HG02943 (cell line): ENCODE results near the gene FBXL7.

Experiments
- ATAC-seq: cut with Tn5 transposase; IDR thresholded peaks from one replicate; pipeline ENCODE4 v1.9.1; 2021; ENCODE audit warnings: mild to moderate bottlenecking, low read depth, moderate library complexity; ENCODE audit not compliant: unreplicated experiment

FBXL7 gene

GRCh38 chr5:15794052-15794985 is 294.3 kb downstream of the FBXL7 start:
- ATAC-seq, result no peak

GRCh38 chr5:15796096-15796495 is 296.1 kb downstream of the FBXL7 start:
- ATAC-seq, result no peak

- ATAC-seq, result no peak
Observed at GRCh38 chr5:15796557-15796956, 296.6 kb downstream of the FBXL7 start.

GRCh38 chr5:15797116-15797515 is 297.1 kb downstream of the FBXL7 start:
- ATAC-seq, result no peak

GRCh38 chr5:15798006-15798405 is 298.0 kb downstream of the FBXL7 start:
- ATAC-seq, result no peak

- no peak for ATAC-seq
Observed at GRCh38 chr5:15799014-15799413, 299.0 kb downstream of the FBXL7 start.

- ATAC-seq, result no peak
Observed at GRCh38 chr5:15799612-15800011, 299.6 kb downstream of the FBXL7 start.

- no peak for ATAC-seq
Observed at GRCh38 chr5:15803280-15803679, 303.3 kb downstream of the FBXL7 start.

GRCh38 chr5:15806613-15807012 is 306.6 kb downstream of the FBXL7 start:
- ATAC-seq, result no peak

GRCh38 chr5:15807248-15807647 is 307.3 kb downstream of the FBXL7 start:
- no peak for ATAC-seq

GRCh38 chr5:15807871-15808270 is 307.9 kb downstream of the FBXL7 start:
- ATAC-seq, result no peak

- ATAC-seq, result no peak
Observed at GRCh38 chr5:15808577-15808976, 308.6 kb downstream of the FBXL7 start.

GRCh38 chr5:15819617-15820016 is 319.6 kb downstream of the FBXL7 start:
- ATAC-seq, result no peak

- ATAC-seq, result no peak
Observed at GRCh38 chr5:15821506-15821905, 321.5 kb downstream of the FBXL7 start.

GRCh38 chr5:15823398-15823797 is 323.4 kb downstream of the FBXL7 start:
- ATAC-seq, result no peak

- ATAC-seq, result no peak
Observed at GRCh38 chr5:15827741-15828140, 327.8 kb downstream of the FBXL7 start.

- no peak for ATAC-seq
Observed at GRCh38 chr5:15831408-15831807, 331.4 kb downstream of the FBXL7 start.

- no peak for ATAC-seq
Observed at GRCh38 chr5:15833365-15833764, 333.4 kb downstream of the FBXL7 start.

GRCh38 chr5:15834596-15835245 is 334.7 kb downstream of the FBXL7 start:
- no peak for ATAC-seq

- ATAC-seq, result no peak
Observed at GRCh38 chr5:15835514-15835913, 335.5 kb downstream of the FBXL7 start.

GRCh38 chr5:15837551-15838289 is 337.7 kb downstream of the FBXL7 start:
- no peak for ATAC-seq
